NCI-H1092 (cell line): ENCODE results near the gene PCDH7.

Source experiments
- DNase-seq: peaks from one replicate; lab custom pipeline; 2025; lab: John Stamatoyannopoulos, UW

PCDH7 gene

DNA sequence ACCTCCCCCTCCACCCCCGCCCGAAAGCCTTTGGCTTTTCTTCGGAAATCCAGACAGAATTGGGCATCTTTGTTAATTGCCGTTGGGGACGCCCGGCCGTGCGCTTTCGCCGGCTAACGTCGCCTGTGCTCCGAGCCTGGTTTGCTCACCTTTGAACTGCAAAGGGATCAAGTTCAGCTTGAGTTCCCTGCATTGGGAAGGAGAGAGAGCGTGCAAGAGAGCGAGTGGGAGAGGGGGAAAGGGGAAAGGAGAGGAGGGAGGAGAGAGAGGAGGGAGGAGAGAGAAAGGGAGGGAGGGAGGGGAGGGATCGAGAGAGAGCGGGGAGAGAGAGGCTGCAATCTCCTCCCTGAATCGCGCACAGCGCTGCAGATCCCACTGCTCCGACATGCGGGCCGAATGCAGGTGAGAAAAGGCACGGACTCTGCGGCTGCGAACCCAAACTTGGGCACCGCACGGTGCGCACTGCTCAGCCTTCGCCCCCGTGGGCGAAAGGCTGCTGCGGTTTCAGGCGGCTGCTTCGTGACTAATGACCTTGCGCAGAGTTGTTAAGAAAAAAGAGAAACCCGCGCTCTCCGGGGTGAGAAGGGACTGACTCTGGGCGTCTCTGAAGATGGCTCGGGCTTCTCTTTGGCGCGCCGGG is at the start of gene PCDH7:
Gene PCDH7 (plus strand): TSS at position 349 of the 640 bp plus-strand sequence. CDS start 1,054 bp downstream, outside the sequence.
- DNase-seq, result no peak

- DNase-seq, result no peak
Observed at GRCh38 chr4:30671926-30672448, 48.2 kb upstream of the PCDH7 start.

- no peak for DNase-seq
Observed at GRCh38 chr4:30696191-30696590, 24.0 kb upstream of the PCDH7 start.

GRCh38 chr4:30714408-30715031 is 5.6 kb upstream of the PCDH7 start:
- peak; percentile 5 for DNase-seq

GRCh38 chr4:30716158-30716557 is 4.0 kb upstream of the PCDH7 start:
- no peak for DNase-seq

- no peak for DNase-seq
Observed at GRCh38 chr4:30716681-30717207, 3.4 kb upstream of the PCDH7 start.

- no peak for DNase-seq
Observed at GRCh38 chr4:30717208-30718020, 2.8 kb upstream of the PCDH7 start.

GRCh38 chr4:30718021-30718542 is 2.1 kb upstream of the PCDH7 start:
- no peak for DNase-seq

- no peak for DNase-seq
Observed at GRCh38 chr4:30718641-30719453, 1.3 kb upstream of the PCDH7 start.

DNA sequence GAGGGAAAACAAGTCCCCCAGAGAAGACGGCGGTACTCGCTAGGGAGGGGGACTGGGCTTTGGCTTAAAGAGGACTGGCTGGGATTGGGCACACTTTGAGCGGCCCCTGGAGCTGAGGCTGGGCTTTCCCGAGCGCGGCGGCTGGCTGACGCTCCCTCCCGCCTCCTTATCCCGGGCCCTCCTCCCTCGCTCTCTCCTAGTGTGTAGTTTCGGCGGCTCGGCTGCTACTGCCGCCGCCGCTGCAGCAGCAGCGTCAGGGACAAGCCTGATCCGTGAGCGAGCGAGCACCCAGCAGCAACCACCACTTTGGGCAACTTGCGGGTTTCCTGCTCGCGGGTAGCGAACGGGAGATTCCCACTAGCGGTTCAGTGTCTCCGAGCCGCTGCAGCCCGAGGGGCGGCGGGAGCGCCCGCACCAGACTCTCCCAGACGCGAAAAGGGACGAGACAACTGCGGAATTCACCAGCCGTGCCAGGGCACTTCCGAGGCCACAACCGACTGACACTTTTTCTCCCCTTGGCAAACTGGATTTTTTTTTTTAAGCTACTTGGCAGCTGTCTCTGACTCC is 632 bp upstream of the PCDH7 start:
- DNase-seq, result peak; percentile 26

- peak; percentile 20 for DNase-seq
Observed at GRCh38 chr4:30720661-30721184, 554 bp downstream of the PCDH7 start.

GRCh38 chr4:30721185-30722091 is 1.3 kb downstream of the PCDH7 start:
- peak; percentile 35 for DNase-seq

- no peak for DNase-seq
Observed at GRCh38 chr4:30722092-30722358, 1.9 kb downstream of the PCDH7 start.

DNA sequence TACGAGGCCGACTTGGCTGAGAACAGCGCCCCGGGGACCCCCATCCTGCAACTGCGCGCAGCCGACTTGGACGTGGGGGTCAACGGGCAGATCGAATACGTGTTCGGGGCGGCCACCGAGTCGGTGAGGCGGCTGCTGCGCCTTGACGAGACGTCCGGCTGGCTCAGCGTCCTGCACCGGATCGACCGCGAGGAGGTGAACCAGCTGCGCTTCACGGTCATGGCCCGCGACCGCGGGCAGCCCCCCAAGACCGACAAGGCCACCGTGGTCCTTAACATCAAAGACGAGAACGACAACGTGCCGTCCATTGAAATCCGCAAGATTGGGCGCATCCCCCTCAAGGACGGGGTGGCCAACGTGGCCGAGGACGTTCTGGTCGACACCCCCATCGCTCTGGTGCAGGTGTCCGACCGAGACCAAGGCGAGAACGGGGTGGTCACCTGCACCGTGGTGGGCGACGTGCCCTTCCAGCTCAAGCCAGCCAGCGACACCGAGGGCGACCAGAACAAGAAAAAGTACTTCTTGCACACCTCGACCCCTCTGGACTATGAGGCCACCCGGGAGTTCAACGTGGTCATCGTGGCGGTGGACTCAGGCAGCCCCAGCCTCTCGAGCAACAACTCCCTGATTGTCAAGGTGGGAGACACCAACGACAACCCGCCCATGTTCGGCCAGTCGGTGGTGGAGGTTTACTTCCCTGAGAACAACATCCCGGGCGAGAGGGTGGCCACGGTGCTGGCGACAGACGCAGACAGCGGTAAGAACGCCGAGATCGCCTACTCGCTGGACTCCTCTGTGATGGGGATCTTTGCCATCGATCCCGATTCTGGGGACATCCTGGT is 2.4 kb downstream of the PCDH7 start:
- DNase-seq, result no peak

GRCh38 chr4:30723201-30723955 is 3.2 kb downstream of the PCDH7 start:
- DNase-seq, result no peak

DNA sequence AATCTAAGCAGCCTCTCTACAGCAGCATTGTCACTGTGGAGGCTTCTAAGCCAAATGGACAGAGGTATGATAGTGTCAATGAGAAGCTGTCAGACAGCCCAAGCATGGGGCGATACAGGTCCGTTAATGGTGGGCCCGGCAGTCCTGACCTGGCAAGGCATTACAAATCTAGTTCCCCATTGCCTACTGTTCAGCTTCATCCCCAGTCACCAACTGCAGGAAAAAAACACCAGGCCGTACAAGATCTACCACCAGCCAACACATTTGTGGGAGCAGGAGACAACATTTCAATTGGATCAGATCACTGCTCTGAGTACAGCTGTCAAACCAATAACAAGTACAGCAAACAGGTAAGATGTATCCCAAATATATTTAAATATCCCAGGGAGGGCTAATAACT is 4.1 kb downstream of the PCDH7 start:
- DNase-seq, result no peak

GRCh38 chr4:30725562-30725961 is 5.4 kb downstream of the PCDH7 start:
- DNase-seq, result no peak

DNA sequence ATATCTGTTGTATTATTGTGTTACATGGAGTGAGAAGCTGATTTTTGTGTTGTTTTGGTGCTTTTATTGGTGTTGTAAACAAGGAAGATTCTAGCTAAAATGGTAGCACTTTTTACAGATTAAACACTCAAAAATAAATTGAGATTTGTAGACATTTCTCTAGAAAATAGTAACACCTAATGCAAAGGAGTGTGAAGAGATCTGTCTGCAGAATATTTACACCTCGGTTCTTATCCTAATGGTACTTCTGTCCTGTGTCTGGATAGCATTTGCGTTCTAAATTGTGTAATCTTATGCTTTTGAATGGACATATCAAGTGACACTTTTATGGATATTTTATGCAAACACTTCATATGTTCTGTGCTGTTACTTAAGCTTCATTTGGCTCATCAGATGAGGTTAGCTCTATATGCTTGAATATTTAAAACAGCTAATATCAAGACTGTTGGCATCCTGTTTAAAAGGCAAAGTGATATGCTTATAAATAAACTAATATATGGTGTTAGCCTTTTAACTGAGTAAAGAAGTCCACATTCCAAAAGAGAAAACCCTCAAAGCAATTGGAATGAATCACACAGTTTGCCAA is 6.0 kb downstream of the PCDH7 start:
- no peak for DNase-seq
